H1 (cell line): Measurements from ENCODE around the gene ACP3. TPM values are rescaled to one million over a fixed set of nuclear protein-coding genes. Genes with fewer than 3 reads are reported as not detected.

Source experiments
- CTCF ChIA-PET: fragments of 300-600 bp; sonication (Branson Sonifier 250); formaldehyde crosslinking; loops from one replicate; lab custom pipeline; 2021; ENCODE audit not compliant: partially characterized antibody; lab: Charles Lee
- POLR2A ChIA-PET: fragments of 300-600 bp; sonication (Branson Sonifier 250); formaldehyde crosslinking; loops from one replicate; lab custom pipeline; 2021; ENCODE audit warnings: inconsistent platforms; ENCODE audit not compliant: partially characterized antibody; lab: Charles Lee
- DNase-seq, 2 experiments: peaks; one replicate each; pipeline versions ENCODE4 v3.0.0 to v3.0.0-alpha.2; 2010 to 2022; ENCODE audit warnings: low spot score in 2 of 2, low read depth in 1 of 2, mixed read lengths in 1 of 2
- FAIRE-seq: peaks from 2 replicates; lab custom pipeline; 2011; peaks lifted over from hg19 to GRCh38; lab: Jason Lieb, UNC
- H2AFZ ChIP-seq: 2 replicates; pipeline ENCODE4 v1.8.1; 2012; ENCODE audit warnings: low read length, inconsistent platforms
- H2AK5ac ChIP-seq: 2 replicates; pipeline ENCODE4 v1.6.1; 2013; ENCODE audit warnings: low read depth, low read length
- H2BK120ac ChIP-seq: replicated peaks from 2 replicates; pipeline ENCODE3; 2013; ENCODE audit warnings: low read depth, low read length, inconsistent platforms
- H2BK12ac ChIP-seq: 2 replicates; pipeline ENCODE4 v1.6.1; 2013; ENCODE audit warnings: low read depth, low read length
- H2BK15ac ChIP-seq: 2 replicates; pipeline ENCODE4 v1.6.1; 2013; ENCODE audit warnings: low read length
- H2BK20ac ChIP-seq: 2 replicates; pipeline ENCODE4 v1.6.1; 2013; ENCODE audit warnings: low read length
- H2BK5ac ChIP-seq: 2 replicates; pipeline ENCODE4 v1.6.1; 2013; ENCODE audit warnings: low read depth, low read length
- H3K14ac ChIP-seq: 2 replicates; pipeline ENCODE4 v1.6.1; 2013; ENCODE audit warnings: inconsistent platforms; ENCODE audit not compliant: insufficient read length
- H3K18ac ChIP-seq: 2 replicates; pipeline ENCODE4 v1.6.1; 2013; ENCODE audit warnings: low read length; ENCODE audit errors: extremely low read depth
- H3K23ac ChIP-seq: 2 replicates; pipeline ENCODE4 v1.6.1; 2013; ENCODE audit warnings: inconsistent platforms; ENCODE audit not compliant: insufficient read length
- H3K23me2 ChIP-seq: 2 replicates; pipeline ENCODE4 v1.6.1; 2013; ENCODE audit warnings: low read depth, low read length
- H3K27ac ChIP-seq: 2 replicates; pipeline ENCODE4 v1.6.1; 2011; ENCODE audit warnings: low read depth, low read length, inconsistent platforms
- H3K27me3 ChIP-seq, 4 experiments: replicated peaks in 1 of 4; 1 replicate in 1 of 4; 2 replicates in 3 of 4; pipeline versions ENCODE4 v1.6.1 to v1.8.1; 2011 to 2013; ENCODE audit warnings: low read length in 3 of 4, mild to moderate bottlenecking in 3 of 4, inconsistent platforms in 2 of 4, mixed read lengths in 2 of 4, moderate library complexity in 1 of 4; ENCODE audit not compliant: control insufficient read depth in 3 of 4, insufficient read depth in 3 of 4; ENCODE audit errors: extremely low read depth in 1 of 4
- H3K36me3 ChIP-seq, 4 experiments: 2 replicates each; pipeline versions ENCODE4 v1.6.1 to v1.8.1; 2011 to 2013; ENCODE audit warnings: mild to moderate bottlenecking in 4 of 4, low read length in 3 of 4, moderate library complexity in 2 of 4, control low read depth in 1 of 4, inconsistent platforms in 1 of 4; ENCODE audit not compliant: insufficient read depth in 4 of 4, control insufficient read depth in 2 of 4
- H3K4ac ChIP-seq: replicated peaks from 2 replicates; pipeline ENCODE3; 2013; ENCODE audit warnings: low read length, low read depth, mixed read lengths, inconsistent platforms; ENCODE audit not compliant: insufficient read length
- H3K4me1 ChIP-seq, 4 experiments: replicated peaks in 1 of 4; 1 replicate in 1 of 4; 2 replicates in 3 of 4; pipeline versions ENCODE4 v1.6.1 to v1.8.1; 2011 to 2013; ENCODE audit warnings: low read length in 3 of 4, inconsistent platforms in 2 of 4, mixed read lengths in 1 of 4; ENCODE audit not compliant: insufficient read depth in 4 of 4, control insufficient read depth in 3 of 4
- H3K4me2 ChIP-seq, 2 experiments: 2 replicates each; pipeline versions ENCODE4 v1.6.1 to v1.8.1; 2011 to 2013; ENCODE audit warnings: low read depth in 2 of 2, low read length in 2 of 2, control low read depth in 1 of 2, inconsistent platforms in 1 of 2, mild to moderate bottlenecking in 1 of 2; ENCODE audit not compliant: insufficient read depth in 1 of 2
- H3K4me3 ChIP-seq, 4 experiments: fragments of 200-600, 300-600 bp in 1 of 4; sonication (generic), shearing (Covaris generic), sonication (Bioruptor Twin) in 1 of 4; 2 replicates each; pipeline versions ENCODE4 v1.5.1 to v1.8.1; 2011 to 2016; ENCODE audit warnings: low read length in 4 of 4, low read depth in 3 of 4, control low read depth in 2 of 4, inconsistent platforms in 2 of 4, mild to moderate bottlenecking in 2 of 4, mixed read lengths in 1 of 4, moderate library complexity in 1 of 4; ENCODE audit not compliant: insufficient read depth in 2 of 4; ENCODE audit errors: extremely low read depth in 1 of 4
- H3K56ac ChIP-seq: replicated peaks from 2 replicates; pipeline ENCODE3; 2013; ENCODE audit warnings: low read depth, mild to moderate bottlenecking, mixed read lengths, low read length, inconsistent platforms; ENCODE audit not compliant: insufficient read length
- H3K79me1 ChIP-seq: 2 replicates; pipeline ENCODE4 v1.6.1; 2013; ENCODE audit warnings: low read depth, low read length, control low read depth
- H3K79me2 ChIP-seq, 2 experiments: 2 replicates each; pipeline versions ENCODE4 v1.6.1 to v1.8.1; 2012 to 2013; ENCODE audit warnings: low read length in 2 of 2, mild to moderate bottlenecking in 2 of 2, inconsistent platforms in 1 of 2; ENCODE audit not compliant: insufficient read depth in 2 of 2, control insufficient read depth in 1 of 2
- H3K9ac ChIP-seq, 4 experiments: replicated peaks in 1 of 4; 1 replicate in 1 of 4; 2 replicates in 3 of 4; pipeline versions ENCODE4 v1.6.1 to v1.8.1; 2011 to 2013; ENCODE audit warnings: low read depth in 3 of 4, low read length in 3 of 4, control low read depth in 2 of 4, mild to moderate bottlenecking in 2 of 4, moderate library complexity in 2 of 4, inconsistent platforms in 1 of 4; ENCODE audit errors: extremely low read depth in 1 of 4
- H3K9me3 ChIP-seq, 2 experiments: 2 replicates each; pipeline versions ENCODE4 v1.6.1 to v1.8.1; 2012 to 2013; ENCODE audit warnings: mild to moderate bottlenecking in 2 of 2, moderate library complexity in 2 of 2, control low read depth in 1 of 2, inconsistent platforms in 1 of 2, low read depth in 1 of 2, low read length in 1 of 2, mixed read lengths in 1 of 2; ENCODE audit not compliant: insufficient read depth in 2 of 2
- H4K20me1 ChIP-seq, 2 experiments: replicated peaks in 1 of 2; 2 replicates each; pipeline versions ENCODE3 to v1.8.1; 2011 to 2013; ENCODE audit warnings: inconsistent platforms in 2 of 2, low read length in 2 of 2, mild to moderate bottlenecking in 1 of 2; ENCODE audit not compliant: insufficient read depth in 2 of 2, control insufficient read depth in 1 of 2
- H4K5ac ChIP-seq: 2 replicates; pipeline ENCODE4 v1.6.1; 2013; ENCODE audit warnings: low read length, low read depth, mixed read lengths, inconsistent platforms; ENCODE audit not compliant: insufficient read length
- H4K8ac ChIP-seq: 2 replicates; pipeline ENCODE4 v1.8.0; 2013; ENCODE audit warnings: mild to moderate bottlenecking, moderate library complexity, low read length, inconsistent platforms; ENCODE audit not compliant: insufficient read depth; ENCODE audit errors: extremely low read depth
- H4K91ac ChIP-seq: replicated peaks from 2 replicates; pipeline ENCODE3; 2013; ENCODE audit warnings: low read length, mixed read lengths, inconsistent platforms; ENCODE audit not compliant: insufficient read length
- ASH2L ChIP-seq: fragments of 200-600, 300-600 bp; sonication (generic); IDR thresholded peaks from one replicate; pipeline ENCODE4 v1.7.1; 2017; ENCODE audit warnings: low read length
- BCL11A ChIP-seq, 2 experiments: IDR thresholded peaks; one replicate each; pipeline ENCODE4 v1.6.1; 2011; ENCODE audit warnings: low read depth in 2 of 2, low read length in 2 of 2, mild to moderate bottlenecking in 2 of 2
- BRCA1 ChIP-seq: IDR thresholded peaks from 2 replicates; pipeline ENCODE4 v1.6.1; 2012; ENCODE audit warnings: low read depth, low read length, improper control_type of control experiment
- CEBPB ChIP-seq: IDR thresholded peaks from 2 replicates; pipeline ENCODE4 v1.6.1; 2012; ENCODE audit warnings: low read depth, low read length
- CREB1 ChIP-seq: IDR thresholded peaks from 2 replicates; pipeline ENCODE4 v1.6.1; 2012; ENCODE audit warnings: inconsistent platforms
- CTBP2 ChIP-seq: IDR thresholded peaks from 2 replicates; pipeline ENCODE4 v1.7.0; 2011; ENCODE audit warnings: borderline replicate concordance, mild to moderate bottlenecking, moderate library complexity, mixed read lengths, low read length; ENCODE audit not compliant: insufficient read depth, insufficient read length
- EGR1 ChIP-seq: IDR thresholded peaks from 2 replicates; pipeline ENCODE4 v1.6.1; 2011; ENCODE audit warnings: low read depth, low read length, borderline replicate concordance
- KDM1A ChIP-seq: fragments of 200-600, 300-600 bp; sonication (generic); IDR thresholded peaks from 2 replicates; pipeline ENCODE4 v1.7.1; 2016; ENCODE audit warnings: mild to moderate bottlenecking, low read length, borderline replicate concordance
- PHF8 ChIP-seq: fragments of 200-600 bp; sonication (generic); conservative IDR thresholded peaks from 2 replicates; pipeline ENCODE4 v1.7.1; 2012; ENCODE audit warnings: low read depth, mild to moderate bottlenecking, inconsistent platforms, low read length, moderate library complexity
- POU5F1 ChIP-seq: IDR thresholded peaks from 2 replicates; pipeline ENCODE4 v1.6.1; 2011; ENCODE audit warnings: low read depth, mild to moderate bottlenecking, low read length, moderate library complexity
- RNF2 ChIP-seq: fragments of 200-900, 300-1000 bp; sonication (generic); IDR thresholded peaks from 2 replicates; pipeline ENCODE4 v1.7.1; 2016; ENCODE audit warnings: borderline replicate concordance, low read depth, mild to moderate bottlenecking, antibody characterized with exemption, low read length; ENCODE audit not compliant: poor library complexity, severe bottlenecking; ENCODE audit errors: missing control alignments
- SIX5 ChIP-seq: IDR thresholded peaks from 2 replicates; pipeline ENCODE4 v1.6.1; 2011; ENCODE audit warnings: mild to moderate bottlenecking, low read depth, low read length
- SUZ12 ChIP-seq: fragments of 200-600 bp; sonication (generic); IDR thresholded peaks from 2 replicates; pipeline ENCODE4 v1.6.1; 2012; ENCODE audit warnings: mild to moderate bottlenecking, inconsistent platforms, low read length, moderate library complexity, mixed read lengths
- YY1 ChIP-seq: IDR thresholded peaks from 2 replicates; pipeline ENCODE4 v1.6.1; 2011; ENCODE audit warnings: low read depth, mild to moderate bottlenecking, low read length
- ZNF274 ChIP-seq: IDR thresholded peaks from 2 replicates; pipeline ENCODE4 v1.7.0; 2012; ENCODE audit warnings: low read length, borderline replicate concordance; ENCODE audit errors: extremely low read depth
- WGBS, 2 experiments: shearing (Covaris generic) in 1 of 2; methylation state at CpG; one replicate each; pipeline versions ENCODE4 v1.1.6 to v1.1.7; 2013 to 2015; ENCODE audit warnings: low lambda C conversion rate in 2 of 2, mixed read lengths in 2 of 2, inconsistent platforms in 1 of 2, low coverage in 1 of 2, missing lambda C conversion rate in 1 of 2; ENCODE audit not compliant: insufficient replicate concordance in 2 of 2, insufficient coverage in 1 of 2, insufficient read length in 1 of 2; ENCODE audit errors: extremely low coverage in 1 of 2, missing lambda C conversion rate in 1 of 2; 5-methylcytosine and 5-hydroxymethylcytosine counted together
- polyA plus RNA-seq, 7 experiments: library from polyadenylated mRNA; depleted of rRNA in 3 of 7; stranded (reverse) in 5 of 7; unstranded in 2 of 7; fragments of >200 nt in 5 of 7; fragments of 200-250 nt in 2 of 7; gene quantifications; 1 replicate in 5 of 7; 2 replicates in 1 of 7; 4 replicates in 1 of 7; pipeline versions ENCODE4 v1.2.1 to v1.2.3, GENCODE V29; 2011 to 2013; ENCODE audit warnings: missing spikeins in 2 of 7, mixed read lengths in 2 of 7
- total RNA-seq: library from RNA; stranded (reverse); fragmentation: NEBNext Ultra II Directional; extraction: Animal tissue kit (Norgen Biotek cat#: 25700); gene quantifications from 2 replicates; pipeline ENCODE4 v1.2.1, GENCODE V29; 2021

ACP3 gene
- total and polyA plus RNA-seq, 2 of the 8 experiments (the other 6 are each of a cell fraction or from before 2014, with no cell fraction given), result 1.2 to 1.4 TPM

- Histone ChIP-seq H3K23ac (no peak overlapping the region), H3K18ac (peak overlapping the region; percentile 22; the same call in 1 of the 2 replicates), H2BK15ac (no peak overlapping the region), H3K27me3 (no peaks in the 10 kb centered on the region), H3K9me3 (no peaks in the 10 kb centered on the region), H2BK20ac (0 out of 2 replicates have a peak overlapping the region, but pooled peaks have one; percentile 24), H3K4me3 (no peak overlapping the region), H3K27ac (no peak overlapping the region), H3K79me2 (no peaks in the 10 kb centered on the region), H4K5ac (no peak overlapping the region), H2AK5ac (no peak overlapping the region), H4K91ac (no peak overlapping the region), H4K8ac (no peak overlapping the region), H2BK5ac (peak overlapping the region; percentile 31; the same call in 1 of the 2 replicates), H3K14ac (no peak overlapping the region), H3K56ac (no peak overlapping the region), H3K79me1 (no peaks in the 10 kb centered on the region), H2BK12ac (no peak overlapping the region), H2AFZ (no peak overlapping the region), H3K9ac (no peak overlapping the region), H3K4me1 (peaks cover 10 to 22% (median 11%) of the 10 kb centered on the region in 4 experiments), H3K36me3 (no peaks in the 10 kb centered on the region), H3K4ac (no peak overlapping the region), H3K4me2 (peak overlapping the region in 1 of 2 experiments; percentile 88; a peak in 2 of 4 replicates), H3K23me2 (peaks cover 2% of the 10 kb centered on the region; the same call in 1 of the 2 replicates), H4K20me1 (no peaks in the 10 kb centered on the region), H2BK120ac (no peak overlapping the region)
- CTCF ChIA-PET, result interaction anchor here (1.8 to 4.9 kb wide), 2 partner anchors 56 to 63 kb away, joined by 6 to 44 read pairs; no protein-coding TSS in a partner anchor
- WGBS, 2 experiments, result 68% methylated on average over 1 of the region's 1 CpG; no CpG with 5 or more reads in 1 of the 2 experiments
- POLR2A ChIA-PET, result no interaction called here
- no peak for FAIRE-seq
- TF ChIP-seq EGR1 (no peak), YY1 (no peak), SUZ12 (no peak), BRCA1 (no peak), CEBPB (no peak), BCL11A (IDR thresholded peaks at IDR 0.05; ENCODE audit: low read depth in 2 of 2, low read length in 2 of 2) (no peak), POU5F1 (no peak), PHF8 (no peak), ASH2L (no peak), RNF2 (no peak), KDM1A (no peak), CREB1 (no peak), ZNF274 (no peak), SIX5 (no peak), CTBP2 (no peak)
- no peak for DNase-seq
Observed at GRCh38 chr3:132286035-132286434, 31.2 kb upstream of the ACP3 start.
